Heart right ventricle (tissue), 16 donors: ENCODE results near the gene MEOX1. TPM values are rescaled to one million over a fixed set of nuclear protein-coding genes. Genes with fewer than 3 reads are reported as not detected.
A peak's percentile ranks its signal among the peaks of the same experiment; 100 is the strongest.

Experiments used
- ATAC-seq, 8 donors: fragments of 200-7000 bp; cut with Tn5 transposase; one replicate each; pipeline ENCODE4 v1.9.1; 2020; ENCODE audit warnings: mild to moderate bottlenecking in 8 of 8, moderate library complexity in 8 of 8, moderate number of reproducible peaks in 1 of 8
- DNase-seq, 2 donors: peaks; one replicate each; pipeline ENCODE4 v3.0.0-alpha.2; 2020
- H3K27ac ChIP-seq, 10 donors: fragments of 200-600 bp; sonication (generic) in 2 of 10; one replicate each; pipeline versions ENCODE4 v1.5.0 to v1.8.0; 2020 to 2022; ENCODE audit warnings: mild to moderate bottlenecking in 3 of 10
- H3K27me3 ChIP-seq, 7 donors: fragments of 200-600 bp; one replicate each; pipeline ENCODE4 v1.8.0; 2021 to 2022; ENCODE audit warnings: mild to moderate bottlenecking in 2 of 7
- H3K36me3 ChIP-seq, 9 donors: fragments of 200-600 bp; sonication (generic) in 1 of 9; one replicate each; pipeline versions ENCODE4 v1.5.0 to v1.8.0; 2020 to 2022; ENCODE audit warnings: mild to moderate bottlenecking in 2 of 9
- H3K4me1 ChIP-seq, 9 donors: fragments of 200-600 bp; sonication (generic) in 1 of 9; one replicate each; pipeline versions ENCODE4 v1.5.0 to v1.8.0; 2020 to 2022; ENCODE audit warnings: mild to moderate bottlenecking in 4 of 9
- H3K4me3 ChIP-seq, 10 donors: fragments of 200-600 bp; sonication (generic) in 2 of 10; one replicate each; pipeline versions ENCODE4 v1.5.0 to v1.8.0; 2020 to 2022; ENCODE audit warnings: mild to moderate bottlenecking in 7 of 10, moderate library complexity in 2 of 10
- H3K9me3 ChIP-seq, 11 donors: fragments of 200-600 bp in 10 of 11; sonication (generic) in 2 of 11; one replicate each; pipeline versions ENCODE4 v1.5.0 to v1.8.0; 2013 to 2022; ENCODE audit warnings: mild to moderate bottlenecking in 2 of 11, control low read depth in 1 of 11, moderate library complexity in 1 of 11
- CTCF ChIP-seq, 9 donors: fragments of 200-600 bp; sonication (generic) in 2 of 9; IDR thresholded peaks; one replicate each; pipeline versions ENCODE4 v1.5.0 to v1.8.0; 2021 to 2022; ENCODE audit warnings: antibody characterized with exemption in 9 of 9, mild to moderate bottlenecking in 5 of 9, moderate library complexity in 1 of 9
- WGBS, 2 donors: extraction: QIAGEN DNeasy Blood & Tissue Kit; methylation state at CpG; one replicate each; pipeline ENCODE4 v1.1.7; 2013; ENCODE audit warnings: inconsistent platforms in 1 of 2; 5-methylcytosine and 5-hydroxymethylcytosine counted together
- intact Hi-C, 10 donors: fragments of 100-400 bp; cut with DNase I; formaldehyde crosslinking; loops; one replicate each; pipeline versions ENCODE4 v1.11.1 to v1.14.2; 2022
- polyA plus RNA-seq, 2 donors: library from polyadenylated mRNA; stranded (reverse); fragments of 200-250 nt; gene quantifications; one replicate each; pipeline ENCODE4 v1.2.3, GENCODE V29; 2013
- total RNA-seq, 10 donors: library from RNA; stranded (reverse); fragmentation: NEBNext Ultra II Directional in 3 of 10; extraction: Animal tissue kit (Norgen Biotek cat#: 25700) in 3 of 10; gene quantifications; one replicate each; pipeline versions ENCODE4 v1.2.1 to v1.2.4, GENCODE V29; 2021 to 2023
- donor health status: Arrhythmogenic right ventricular cardiomyopathy.
- donor health status: ischemic (EF 13 %, LVEDD 7.1; RV severe dilation, severe dysfunction).
- donor health status: healthy with polysubstance abuse.
- donor health status: DM: no; HTN: yes; CAD: no.
- donor health status: DM: no; HTN: no; CAD: no.
- donor health status: ischemic (EF 25% LVEDD 6.9; RV normal size, moderate dysfunction).
- donor health status: ischemic (EF 25% LVEDD 5.7; RV mildly dilated, moderate dysfunction).
- donor health status: healthy.
- donor health status: DM: yes; HTN: yes; CAD: no.
- donor health status: Ischemic cardiomyopathy.
- donor health status: ischemic (EF 35%, LVEDD 5.7; RV mildly dilated, moderate dysfunction).
- donor health status: nonischemic (EF 11% LVEDD 7.7; RV severe dilation, severe dysfunction).
- donor health status: DM: yes; HTN: yes; CAD: no.
- donor health status: PGD.
- donor health status: ischemic (EF 29% LVEDD 5.4; RV normal size, mild dysfunction).
- donor health status: nonischemic (EF 23%, LVEDD 6.1; RV moderate dilation, normal function).

MEOX1 gene
- total and polyA plus RNA-seq, 12 donors = 6.4 to 25.3 (median 14.8) TPM

GRCh38 chr17:43636426-43636825 lies 25.3 kb downstream of the MEOX1 start:
- intact Hi-C loops = no loop called here
- H3K4me3 ChIP-seq = no peak overlapping the region
- no peak for TF ChIP-seq CTCF (IDR thresholded peaks at IDR 0.05)
- no peaks in the 10 kb centered on the region for H3K9me3 ChIP-seq
- H3K36me3 ChIP-seq = peaks cover 0 to 7% (median 0%) of the 10 kb centered on the region in 9 donors
- ATAC-seq (no peak), DNase-seq (no peak)
- H3K27ac ChIP-seq = peak overlapping the region in 3 of 10 donors; percentile 22 to 97 (median 73)
- no peaks in the 10 kb centered on the region for H3K27me3 ChIP-seq
- WGBS, 2 donors = 87 to 89% methylated on average over 5 of the region's 5 CpGs
- peaks cover 3 to 39% (median 22%) of the 10 kb centered on the region in 9 donors for H3K4me1 ChIP-seq

- no peaks in the 10 kb centered on the region for H3K27me3 ChIP-seq
- no peaks in the 10 kb centered on the region for H3K9me3 ChIP-seq
- WGBS, 2 donors = 21 to 26% methylated on average over 13 of the region's 13 CpGs
- H3K27ac ChIP-seq = peak overlapping the region in 9 of 10 donors; percentile 43 to 97 (median 67)
- ATAC-seq = peak; percentile 49 to 88 (median 72)
- no peak overlapping the region for H3K4me3 ChIP-seq
- peak; percentile 48 to 56 for DNase-seq
- no peak for TF ChIP-seq CTCF (IDR thresholded peaks at IDR 0.05)
- H3K4me1 ChIP-seq = peaks cover 3 to 27% (median 13%) of the 10 kb centered on the region in 9 donors
- no peaks in the 10 kb centered on the region for H3K36me3 ChIP-seq
- intact Hi-C loops = loop anchor here in 1 of 10 donors (5.0 kb wide), 1 partner anchor 37 kb away; no protein-coding TSS in a partner anchor
These were observed 27.1 kb downstream of the MEOX1 start for GRCh38 chr17:43634591-43635125.

- Histone ChIP-seq H3K9me3 (no peaks in the 10 kb centered on the region), H3K27me3 (peaks cover 0 to 3% (median 0%) of the 10 kb centered on the region in 7 donors), H3K4me1 (peaks cover 3 to 40% (median 21%) of the 10 kb centered on the region in 9 donors), H3K27ac (peak overlapping the region in 3 of 10 donors; percentile 1 to 97 (median 56)), H3K4me3 (no peak overlapping the region), H3K36me3 (no peaks in the 10 kb centered on the region)
- no peak for TF ChIP-seq CTCF (IDR thresholded peaks at IDR 0.05)
- no peak for ATAC-seq
- 76 to 83% methylated on average over 10 of the region's 10 CpGs for WGBS, 2 donors
- intact Hi-C loops = loop anchor here in 1 of 10 donors (5.0 kb wide), 1 partner anchor 35 kb away; no protein-coding TSS in a partner anchor
- no peak for DNase-seq
These were observed 29.5 kb downstream of the MEOX1 start for GRCh38 chr17:43632221-43632620.

GRCh38 chr17:43631429-43631828 lies 30.3 kb downstream of the MEOX1 start:
- TF ChIP-seq CTCF (IDR thresholded peaks at IDR 0.05) = no peak
- Histone ChIP-seq H3K27me3 (peaks cover 0 to 10% (median 0%) of the 10 kb centered on the region in 7 donors), H3K9me3 (no peaks in the 10 kb centered on the region), H3K36me3 (no peaks in the 10 kb centered on the region), H3K4me3 (no peak overlapping the region), H3K4me1 (peaks cover 3 to 42% (median 21%) of the 10 kb centered on the region in 9 donors), H3K27ac (peak overlapping the region in 2 of 10 donors; percentile 28 to 97)
- ATAC-seq (peak in 1 of 8 donors; percentile 10), DNase-seq (no peak)
- intact Hi-C loops = loop anchor here in 1 of 10 donors (5.0 kb wide), 1 partner anchor 34 kb away; no protein-coding TSS in a partner anchor
- 78 to 84% methylated on average over 7 of the region's 7 CpGs for WGBS, 2 donors
